NCI-H2029 (cell line): ENCODE measurements around the gene LZTS3.
"Not testable (repeated sequence)": the region's sequence is repeated elsewhere in the genome, so short reads cannot be mapped to it uniquely, and the experiment has no call there.

Source experiments
- DNase-seq: peaks from one replicate; lab custom pipeline; 2025; lab: John Stamatoyannopoulos, UW

LZTS3 gene

GRCh38 chr20:3172933-3173609 is at the start of gene LZTS3:
TSS of gene LZTS3 (minus strand) at chr20:3173549. CDS start at chr20:3167163, 6,386 bp downstream.
- DNase-seq = peak; percentile 77

- DNase-seq = no peak
Measured at GRCh38 chr20:3221398-3222226, 48.3 kb upstream of the LZTS3 start.

GRCh38 chr20:3218307-3218988 is 45.1 kb upstream of the LZTS3 start:
- DNase-seq = peak; percentile 72

- DNase-seq = not testable (repeated sequence)
Measured at GRCh38 chr20:3215359-3215917, 42.1 kb upstream of the LZTS3 start.

DNA sequence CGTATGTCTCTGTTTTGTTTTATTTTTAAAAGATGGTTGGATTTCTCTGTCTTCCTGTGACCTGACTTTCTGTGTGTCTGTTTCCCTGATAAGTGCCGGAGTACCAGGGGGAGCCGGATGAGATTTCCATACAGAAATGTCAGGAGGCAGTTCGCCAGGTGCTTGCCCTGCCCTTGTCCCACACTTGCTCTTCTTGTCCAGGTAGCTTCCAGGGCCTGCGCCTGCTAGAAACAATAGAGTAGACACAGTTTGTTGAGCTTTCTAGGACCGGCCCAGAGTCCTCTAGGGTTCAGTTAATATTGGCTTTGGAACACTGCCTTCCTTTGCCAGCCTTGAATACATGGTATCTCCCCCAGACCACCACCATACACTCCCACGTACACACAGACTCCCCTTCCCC is 39.9 kb upstream of the LZTS3 start:
- DNase-seq = peak; percentile 41

DNA sequence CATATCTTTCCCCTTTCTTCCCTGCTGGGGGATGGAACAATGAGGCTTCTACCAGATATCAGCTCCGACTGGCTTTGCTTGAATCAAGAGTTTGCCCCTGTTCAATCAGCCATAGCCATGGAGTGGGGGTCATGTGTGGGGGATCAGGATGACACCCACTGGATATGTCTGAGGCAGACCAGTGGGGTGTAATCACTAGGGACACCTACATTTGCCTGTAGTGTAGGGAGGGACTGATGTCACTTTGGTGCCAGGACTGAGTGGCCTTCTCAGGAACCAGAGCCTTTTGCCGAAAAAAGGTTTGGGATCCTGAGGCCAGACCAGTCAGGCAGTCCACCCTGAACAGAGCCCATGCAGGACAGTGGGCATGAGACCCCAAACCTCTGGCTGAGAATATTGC is 37.0 kb upstream of the LZTS3 start:
- DNase-seq = no peak

GRCh38 chr20:3209946-3210317 is 36.6 kb upstream of the LZTS3 start:
- DNase-seq = no peak

GRCh38 chr20:3209257-3209945 is 36.1 kb upstream of the LZTS3 start, which contains the start of gene ITPA:
TSS of gene ITPA (plus strand) at chr20:3209498. CDS start at chr20:3209552, 54 bp downstream.
- peak; percentile 7 for DNase-seq

GRCh38 chr20:3208786-3209256 is 35.5 kb upstream of the LZTS3 start:
- DNase-seq = no peak

DNA sequence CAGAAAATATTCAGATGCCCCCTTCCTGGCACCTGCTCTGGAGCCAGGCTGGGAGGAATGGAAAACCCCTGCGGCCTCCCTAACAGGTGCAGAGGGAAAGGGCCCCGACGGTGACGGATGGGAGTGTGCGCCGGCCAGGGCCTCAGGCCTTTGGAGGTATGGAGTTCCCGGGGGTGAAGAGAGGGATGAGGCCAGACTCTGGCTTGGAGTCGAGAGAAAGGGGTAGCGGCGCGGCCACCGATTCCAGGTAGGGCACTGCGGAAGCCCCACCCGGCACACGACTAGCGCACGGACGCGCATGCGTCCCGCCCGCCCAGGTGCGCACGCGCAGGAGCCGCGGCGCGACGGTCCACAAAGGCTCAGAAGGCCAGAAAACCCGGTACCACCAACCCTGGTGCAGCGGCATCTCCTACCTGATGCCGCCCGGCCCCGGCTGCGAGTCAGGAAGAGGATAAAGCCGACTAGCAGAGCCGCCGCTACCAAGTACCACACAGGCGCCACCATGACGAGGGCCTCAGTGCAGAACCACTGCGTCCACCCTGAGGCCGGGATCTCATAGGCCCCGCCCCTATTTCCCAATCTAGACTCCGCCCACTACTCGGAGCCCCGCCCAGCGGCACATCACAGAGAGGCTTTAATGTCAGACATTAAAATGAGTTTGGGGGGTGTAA is 30.9 kb upstream of the LZTS3 start, which contains the start of gene DDRGK1:
Gene DDRGK1, minus strand, starts transcription at position 559 of the 671 bp plus-strand sequence. Its CDS starts 55 bp downstream, at position 504.
- peak; percentile 88 for DNase-seq

DNA sequence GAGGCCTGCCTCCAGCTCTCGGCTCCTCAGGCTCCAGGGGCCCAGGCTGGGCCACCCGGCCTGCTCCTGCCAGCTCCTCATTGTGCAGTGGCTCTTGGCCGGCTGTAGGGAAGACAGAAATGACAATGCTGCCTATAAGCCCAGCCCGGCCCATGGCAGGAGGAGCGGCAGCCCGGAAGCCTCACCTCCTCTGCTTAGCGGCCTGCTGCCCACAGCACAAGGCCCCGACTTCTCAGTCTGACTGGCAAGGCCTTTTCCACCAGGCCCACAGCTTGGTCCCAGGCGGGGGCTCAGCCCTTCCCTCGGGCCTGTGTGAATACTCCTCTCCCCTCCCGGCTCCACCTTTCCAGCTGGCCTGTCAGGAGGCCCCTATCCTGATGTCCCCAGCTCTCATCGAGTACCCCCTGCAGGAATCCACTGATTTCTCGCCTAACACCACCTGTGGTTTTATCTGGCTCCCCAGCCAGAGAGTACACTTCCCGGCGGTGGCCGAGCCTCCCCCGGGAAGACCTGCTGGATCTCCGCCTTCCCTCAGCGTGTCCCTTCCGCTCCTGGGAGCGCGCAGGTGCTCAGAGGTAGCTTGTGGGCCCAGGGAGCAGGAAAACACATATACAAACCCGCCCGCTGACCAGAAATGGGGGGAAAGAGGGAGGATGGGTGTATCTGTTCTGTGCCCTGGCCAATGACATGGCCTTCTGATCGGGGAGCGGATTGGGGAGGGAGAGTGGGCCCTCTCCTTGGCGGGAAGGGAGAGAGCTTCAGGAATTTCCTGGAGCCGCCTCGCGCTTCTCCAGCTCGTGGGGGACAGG is 30.2 kb upstream of the LZTS3 start:
- peak; percentile 66 for DNase-seq

DNA sequence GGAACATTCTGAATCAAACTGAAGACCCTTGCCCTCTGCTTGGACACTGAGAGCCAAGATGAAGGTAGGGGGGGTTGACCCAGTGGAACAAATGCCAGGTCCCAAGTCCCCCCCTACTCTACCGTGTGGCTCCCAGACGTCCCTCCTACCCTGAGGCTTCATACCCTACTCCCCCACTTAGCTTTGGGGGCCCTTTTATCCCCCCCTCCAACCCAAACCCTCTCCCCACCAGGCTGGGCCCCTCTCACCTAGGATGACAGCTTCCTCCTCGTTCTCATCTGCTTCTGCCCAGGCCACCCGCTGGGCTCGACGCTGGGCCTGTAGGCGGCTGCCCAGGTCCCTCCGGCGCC is 29.6 kb upstream of the LZTS3 start:
- no peak for DNase-seq

DNA sequence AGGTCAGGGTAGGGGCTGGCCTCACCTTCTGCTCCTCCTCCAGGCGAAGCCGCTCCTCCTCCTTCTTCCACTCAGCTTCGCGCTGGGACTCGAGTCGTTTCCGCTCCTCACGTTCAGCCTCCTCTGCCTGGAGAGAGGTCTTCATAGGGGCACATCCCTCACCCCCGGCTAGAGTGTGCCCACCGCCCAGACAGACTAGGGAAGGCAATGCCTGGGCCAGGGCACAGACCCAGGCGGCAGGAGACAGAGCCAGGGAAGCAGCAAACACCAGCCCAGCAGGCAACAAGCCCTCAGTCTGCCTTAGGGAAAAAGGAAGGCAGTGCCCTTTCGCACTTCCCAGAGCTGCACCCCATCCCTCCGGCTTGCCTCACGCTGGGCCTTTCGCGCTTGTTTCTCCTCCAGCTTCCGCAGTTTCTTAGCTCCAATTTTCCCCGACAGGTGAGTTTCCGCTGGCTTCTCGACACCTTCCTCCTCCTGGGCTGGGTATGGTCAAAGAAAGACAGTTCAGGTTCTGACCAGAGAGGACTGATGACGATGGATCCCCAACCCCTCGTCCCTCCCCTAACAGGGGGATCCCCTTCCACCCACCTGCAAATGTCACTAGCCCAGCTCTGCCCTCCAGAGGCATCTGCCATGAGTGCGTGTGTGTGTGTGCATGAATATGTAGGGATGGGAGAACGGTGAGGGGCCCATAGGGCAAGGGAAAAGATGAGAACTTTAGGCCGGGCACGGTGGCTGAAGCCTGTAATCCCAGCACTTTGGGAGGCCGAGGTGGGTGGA is 26.8 kb upstream of the LZTS3 start:
- DNase-seq = no peak

DNA sequence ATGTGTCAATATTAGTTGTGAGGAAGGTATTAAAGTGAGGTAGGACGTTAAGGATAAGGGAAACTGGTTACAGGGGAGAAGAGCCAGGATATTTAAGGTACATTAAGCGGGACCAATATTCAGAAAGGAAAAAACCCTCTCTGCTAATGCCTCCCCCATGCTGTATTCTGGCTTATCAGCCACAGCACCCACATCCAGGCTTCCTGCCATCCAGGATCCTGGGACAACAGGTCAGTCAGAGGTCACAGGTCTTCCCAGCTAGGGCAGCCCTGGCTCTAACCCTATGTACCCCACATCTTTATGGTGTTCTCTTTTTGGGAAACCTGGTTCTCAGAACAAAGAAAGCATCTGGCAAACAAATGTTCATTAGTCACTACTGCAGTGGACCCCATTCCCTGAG is 25.9 kb upstream of the LZTS3 start:
- no peak for DNase-seq

DNA sequence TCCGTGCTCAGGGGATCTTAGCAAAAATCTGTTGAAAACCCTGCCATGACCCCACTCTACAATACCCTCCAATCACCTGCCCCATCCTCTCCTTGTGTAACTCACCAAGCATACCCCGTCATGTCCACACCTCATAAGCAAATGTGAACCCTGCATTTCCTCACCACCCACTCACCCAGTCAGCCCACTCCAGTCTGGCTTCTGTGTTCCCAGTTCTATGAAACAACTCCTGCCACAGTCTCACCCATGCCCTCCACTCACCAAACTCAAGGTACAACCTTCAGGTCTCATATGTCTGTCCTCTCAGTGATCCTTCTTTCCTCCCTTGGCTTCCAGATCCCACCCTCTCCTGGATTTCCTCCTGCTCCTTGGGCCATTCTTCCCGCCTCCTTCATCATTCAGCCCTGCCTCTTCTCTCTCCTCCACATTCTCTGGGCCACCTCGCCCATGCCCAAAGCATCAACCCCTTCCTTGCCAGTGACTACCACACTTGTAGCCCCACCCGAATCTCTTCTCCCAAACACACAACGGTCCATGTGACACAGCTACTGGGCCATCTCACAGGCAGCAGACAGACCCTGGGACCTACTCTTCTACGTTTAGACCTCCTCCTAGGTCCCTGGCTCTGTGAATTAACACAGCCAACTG is 22.4 kb upstream of the LZTS3 start:
- DNase-seq = no peak

DNA sequence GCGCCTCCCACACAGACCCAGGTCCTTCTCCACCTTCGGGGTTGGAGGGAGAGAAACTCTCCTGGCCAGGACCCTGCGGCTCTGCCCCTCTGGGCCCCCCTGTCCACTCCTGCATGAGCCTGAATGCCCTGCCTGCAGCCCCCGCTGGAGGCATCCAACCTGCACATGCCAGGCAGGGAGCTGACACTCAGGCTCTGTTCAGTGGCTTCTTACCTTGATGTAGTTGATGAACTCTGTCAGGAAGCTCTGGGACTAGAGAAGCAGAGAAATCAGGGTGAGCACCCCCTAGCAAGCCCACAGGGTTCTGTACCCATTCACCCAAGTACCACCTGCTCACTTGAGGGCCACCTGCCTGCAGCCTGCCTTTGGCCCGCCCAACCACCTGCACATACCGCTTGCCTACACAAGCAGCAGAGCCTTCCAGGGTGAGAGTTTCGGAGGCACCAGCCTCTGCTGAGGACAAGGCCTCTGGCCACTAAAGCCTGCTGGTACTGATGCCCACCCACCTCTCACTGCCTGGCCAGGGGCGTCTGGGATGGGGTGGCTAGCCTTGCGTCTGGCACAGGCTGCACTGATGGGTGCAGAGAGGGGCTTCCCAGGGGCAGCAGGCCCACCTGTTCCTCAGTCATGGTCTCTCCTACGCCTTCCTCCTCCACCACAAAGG is 21.4 kb upstream of the LZTS3 start:
- DNase-seq = no peak

DNA sequence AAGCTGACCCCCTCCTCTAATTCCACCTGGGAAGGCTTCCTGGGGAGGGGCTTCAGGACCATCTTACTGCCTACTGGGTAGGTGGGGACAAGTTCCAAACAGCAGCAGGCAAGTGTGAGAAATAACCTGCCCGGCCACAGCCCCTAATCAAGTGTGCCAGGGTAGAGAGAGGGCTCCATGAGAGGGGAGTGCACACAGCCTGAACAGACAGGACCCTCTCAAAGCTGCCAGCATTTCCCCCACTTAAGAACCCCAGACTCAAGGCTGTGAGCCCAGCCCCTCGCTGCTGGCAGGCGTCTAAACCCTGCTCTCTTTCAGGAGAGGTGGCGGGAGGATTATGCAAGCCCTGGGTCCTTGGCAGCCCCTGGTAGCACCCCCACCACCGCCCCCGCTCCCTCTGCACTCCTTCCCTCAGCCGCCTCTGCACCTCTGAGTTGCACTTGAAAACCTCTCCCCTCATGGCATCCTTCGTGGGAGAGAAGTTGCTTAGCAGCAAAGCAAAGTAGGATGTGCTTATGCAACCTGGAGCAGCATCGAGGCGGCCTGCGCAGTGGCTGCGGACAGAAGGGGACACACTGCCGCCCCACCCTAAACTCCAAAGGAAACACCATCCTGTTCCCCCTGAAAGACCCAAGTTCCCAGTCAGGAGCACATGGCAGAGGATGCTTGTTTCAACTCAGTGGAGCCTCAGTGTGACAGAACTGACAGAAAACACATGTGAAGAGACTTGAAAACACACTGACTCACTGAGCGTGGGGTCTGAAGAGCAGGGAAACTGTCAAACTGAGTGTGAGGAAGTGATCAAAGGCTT is 20.7 kb upstream of the LZTS3 start:
- DNase-seq = no peak
